ENCODE data around the gene GPR55. TPM values are rescaled to one million over a fixed set of nuclear protein-coding genes. Genes with fewer than 3 reads are reported as not detected.

The GPR55 gene
- total RNA-seq, 1 donor from 2014 or later = not detected

DNA sequence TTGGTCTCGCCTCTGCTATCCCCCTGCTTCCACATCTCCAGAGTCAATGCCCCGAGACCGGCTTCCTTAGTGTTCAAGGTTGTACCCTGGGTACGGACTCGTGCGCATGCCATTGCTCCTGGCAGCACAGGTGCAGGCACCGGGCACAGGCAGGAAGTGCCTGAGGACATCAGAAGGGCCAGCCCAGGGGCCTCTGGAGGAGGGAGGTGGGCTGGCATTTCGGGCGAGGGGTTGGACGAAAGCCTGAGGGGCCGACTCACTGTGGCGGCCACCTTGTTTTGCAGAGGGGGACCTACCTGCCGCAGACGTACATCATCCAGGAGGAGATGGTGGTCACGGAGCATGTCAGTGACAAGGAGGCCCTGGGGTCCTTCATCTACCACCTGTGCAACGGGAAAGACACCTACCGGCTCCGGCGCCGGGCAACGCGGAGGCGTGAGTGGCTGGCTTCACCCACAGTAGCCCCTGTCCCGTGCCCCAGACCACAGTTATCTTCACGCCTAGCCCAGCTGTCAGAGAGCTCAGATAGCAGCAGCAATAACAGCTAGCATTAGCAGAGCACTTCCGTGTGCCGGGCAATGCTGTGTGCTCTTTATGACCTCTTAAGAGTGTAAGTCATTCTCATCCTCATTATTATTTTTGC lies 47.8 kb downstream of the GPR55 start:
- H3K9me3 ChIP-seq (ENCODE audit: insufficient read depth, low read depth, low read length) = no peaks in the 10 kb centered on the region
- Mint-ChIP-seq H3K27me3 (ENCODE audit: low read depth, unreplicated experiment) (no peaks in the 10 kb centered on the region), H3K27ac (ENCODE audit: unreplicated experiment) (no peak overlapping the region), H3K36me3 (ENCODE audit: low read depth, unreplicated experiment) (peaks cover 40% of the 10 kb centered on the region), H3K4me3 (ENCODE audit: unreplicated experiment) (no peak overlapping the region), H3K9me3 (ENCODE audit: unreplicated experiment) (no peaks in the 10 kb centered on the region), H3K4me1 (ENCODE audit: low read depth, unreplicated experiment) (peaks cover 3% of the 10 kb centered on the region)
- H3K27ac ChIP-seq (ENCODE audit: low read depth, low read length) = no peak overlapping the region
- peaks cover 2% of the 10 kb centered on the region for H3K79me2 ChIP-seq (ENCODE audit: insufficient read depth, low read length)
- H3K4me1 ChIP-seq (ENCODE audit: insufficient read depth, low read length) = peaks cover 5% of the 10 kb centered on the region
- H4K20me1 ChIP-seq (ENCODE audit: insufficient read depth, low read length) = peaks cover 17% of the 10 kb centered on the region
- H3K27me3 ChIP-seq (ENCODE audit: insufficient read depth, low read length) = no peaks in the 10 kb centered on the region
- TF ChIP-seq, protein P1, sequence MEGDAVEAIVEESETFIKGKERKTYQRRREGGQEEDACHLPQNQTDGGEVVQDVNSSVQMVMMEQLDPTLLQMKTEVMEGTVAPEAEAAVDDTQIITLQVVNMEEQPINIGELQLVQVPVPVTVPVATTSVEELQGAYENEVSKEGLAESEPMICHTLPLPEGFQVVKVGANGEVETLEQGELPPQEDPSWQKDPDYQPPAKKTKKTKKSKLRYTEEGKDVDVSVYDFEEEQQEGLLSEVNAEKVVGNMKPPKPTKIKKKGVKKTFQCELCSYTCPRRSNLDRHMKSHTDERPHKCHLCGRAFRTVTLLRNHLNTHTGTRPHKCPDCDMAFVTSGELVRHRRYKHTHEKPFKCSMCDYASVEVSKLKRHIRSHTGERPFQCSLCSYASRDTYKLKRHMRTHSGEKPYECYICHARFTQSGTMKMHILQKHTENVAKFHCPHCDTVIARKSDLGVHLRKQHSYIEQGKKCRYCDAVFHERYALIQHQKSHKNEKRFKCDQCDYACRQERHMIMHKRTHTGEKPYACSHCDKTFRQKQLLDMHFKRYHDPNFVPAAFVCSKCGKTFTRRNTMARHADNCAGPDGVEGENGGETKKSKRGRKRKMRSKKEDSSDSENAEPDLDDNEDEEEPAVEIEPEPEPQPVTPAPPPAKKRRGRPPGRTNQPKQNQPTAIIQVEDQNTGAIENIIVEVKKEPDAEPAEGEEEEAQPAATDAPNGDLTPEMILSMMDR (IDR thresholded peaks at IDR 0.05; ENCODE audit: insufficient read depth, low read depth, low read length) = no peak
- no peak for TF ChIP-seq EZH2 (IDR thresholded peaks at IDR 0.05; ENCODE audit: insufficient read depth, low read length)
- H3K9ac ChIP-seq (ENCODE audit: low read length) = no peak overlapping the region
- FAIRE-seq (no peak), DNase-seq (ENCODE audit: low read depth) (no peak)
- no peaks in the 10 kb centered on the region for H3K36me3 ChIP-seq (ENCODE audit: insufficient read depth, low read length)
- H3K4me2 ChIP-seq (ENCODE audit: low read length) = no peak overlapping the region
- H2AFZ ChIP-seq (ENCODE audit: low read depth, low read length) = no peak overlapping the region
- no peak overlapping the region for H3K4me3 ChIP-seq (ENCODE audit: insufficient read depth, low read depth, low read length)

DNA sequence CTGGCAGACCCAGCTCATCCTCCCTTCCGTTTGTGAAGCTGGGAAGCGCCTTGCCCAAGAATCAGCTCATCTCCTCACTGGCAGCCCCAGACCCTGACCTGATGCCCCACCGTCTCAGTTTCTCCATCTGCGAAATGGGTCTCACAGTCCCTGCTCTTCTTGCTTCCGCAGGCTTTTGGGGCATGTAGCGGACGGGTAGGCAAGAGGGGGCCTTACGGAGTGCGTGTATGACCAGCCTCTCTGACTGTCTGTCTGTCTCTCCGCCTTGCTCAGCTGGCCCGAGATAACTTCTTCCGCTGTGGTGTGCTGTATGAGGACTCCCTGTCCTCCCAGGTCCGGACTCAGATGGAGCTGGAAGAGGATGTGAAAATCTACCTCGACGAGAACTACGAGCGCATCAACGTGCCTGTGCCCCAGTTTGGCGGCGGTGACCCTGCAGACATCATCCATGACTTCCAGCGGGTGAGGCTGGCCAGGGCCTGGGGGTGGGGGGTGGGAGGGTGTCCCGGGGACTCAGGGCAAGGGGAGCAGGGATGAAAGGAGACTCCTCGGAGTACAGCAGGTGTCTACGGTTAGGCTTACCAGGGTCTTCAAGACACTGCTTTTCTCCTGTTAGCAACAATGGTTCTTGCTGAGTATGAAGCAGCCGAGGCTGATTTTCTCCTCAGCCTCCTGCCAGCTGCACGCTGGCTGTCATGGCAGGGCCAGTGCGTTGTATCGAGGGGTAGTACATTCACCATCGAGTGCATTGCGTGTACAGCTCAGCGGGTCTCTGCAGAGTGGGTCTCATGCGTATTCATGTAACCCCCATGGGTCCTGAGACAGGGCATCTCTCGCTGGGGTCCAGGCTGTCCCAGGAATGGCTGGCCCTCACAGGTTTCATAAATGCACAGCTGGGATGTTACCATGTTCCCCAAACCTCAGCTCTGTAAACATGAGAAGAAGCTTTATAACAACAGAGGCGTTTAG lies 49.4 kb downstream of the GPR55 start:
- H3K9ac ChIP-seq (ENCODE audit: low read length) = no peak overlapping the region
- Mint-ChIP-seq H3K36me3 (ENCODE audit: low read depth, unreplicated experiment) (peaks cover 36% of the 10 kb centered on the region), H3K4me1 (ENCODE audit: low read depth, unreplicated experiment) (peaks cover 14% of the 10 kb centered on the region), H3K27ac (ENCODE audit: unreplicated experiment) (no peak overlapping the region), H3K4me3 (ENCODE audit: unreplicated experiment) (no peak overlapping the region), H3K27me3 (ENCODE audit: low read depth, unreplicated experiment) (no peaks in the 10 kb centered on the region), H3K9me3 (ENCODE audit: unreplicated experiment) (no peaks in the 10 kb centered on the region)
- no peaks in the 10 kb centered on the region for H3K36me3 ChIP-seq (ENCODE audit: insufficient read depth, low read length)
- no peak overlapping the region for H3K4me2 ChIP-seq (ENCODE audit: low read length)
- peaks cover 3% of the 10 kb centered on the region for H3K79me2 ChIP-seq (ENCODE audit: insufficient read depth, low read length)
- H2AFZ ChIP-seq (ENCODE audit: low read depth, low read length) = no peak overlapping the region
- peaks cover 5% of the 10 kb centered on the region for H3K4me1 ChIP-seq (ENCODE audit: insufficient read depth, low read length)
- H3K27ac ChIP-seq (ENCODE audit: low read depth, low read length) = no peak overlapping the region
- H3K9me3 ChIP-seq (ENCODE audit: insufficient read depth, low read depth, low read length) = no peaks in the 10 kb centered on the region
- FAIRE-seq = no peak
- H3K4me3 ChIP-seq (ENCODE audit: insufficient read depth, low read depth, low read length) = no peak overlapping the region
- no peak for DNase-seq (ENCODE audit: low read depth)
- TF ChIP-seq EZH2 (IDR thresholded peaks at IDR 0.05; ENCODE audit: insufficient read depth, low read length) = no peak
- TF ChIP-seq, protein P1 (IDR thresholded peaks at IDR 0.05; ENCODE audit: insufficient read depth, low read depth, low read length) = no peak
- H3K27me3 ChIP-seq (ENCODE audit: insufficient read depth, low read length) = no peaks in the 10 kb centered on the region
- peaks cover 32% of the 10 kb centered on the region for H4K20me1 ChIP-seq (ENCODE audit: insufficient read depth, low read length)

All from astrocyte (in vitro differentiated cells and primary cell).